Hematopoietic multipotent progenitor cell treated with erythropoietin and hydrocortisone succinate and interleukin-3 and kit ligand, for 17 days (in vitro differentiated cells): ENCODE results near the gene THSD4.
"Not testable (repeated sequence)": the region's sequence is repeated elsewhere in the genome, so short reads cannot be mapped to it uniquely, and the experiment has no call there.

Experiments
- DNase-seq: peaks from one replicate; pipeline ENCODE4 v3.0.0-alpha.2; 2015; ENCODE audit warnings: low spot score

The THSD4 gene

DNA sequence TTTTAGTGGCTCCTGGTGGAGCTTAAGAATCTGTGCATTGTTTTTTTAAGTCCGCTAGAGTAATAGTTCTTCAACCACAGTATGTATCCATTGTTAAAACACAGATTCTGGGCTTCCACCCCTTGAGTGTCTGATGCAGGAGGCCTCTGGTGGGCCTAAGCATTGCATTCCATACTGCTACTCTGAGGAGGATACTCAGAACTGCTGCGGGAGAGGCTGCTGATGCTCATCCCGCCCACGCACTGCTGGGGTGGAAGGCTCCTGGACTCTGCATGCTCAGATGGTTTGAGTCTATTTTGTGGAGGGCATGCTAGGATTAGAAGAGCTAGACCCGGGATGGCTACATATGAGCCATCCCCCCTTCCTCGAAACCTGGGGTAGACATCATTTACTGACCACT lies 74.4 kb downstream of the THSD4 start:
- DNase-seq, result no peak

DNA sequence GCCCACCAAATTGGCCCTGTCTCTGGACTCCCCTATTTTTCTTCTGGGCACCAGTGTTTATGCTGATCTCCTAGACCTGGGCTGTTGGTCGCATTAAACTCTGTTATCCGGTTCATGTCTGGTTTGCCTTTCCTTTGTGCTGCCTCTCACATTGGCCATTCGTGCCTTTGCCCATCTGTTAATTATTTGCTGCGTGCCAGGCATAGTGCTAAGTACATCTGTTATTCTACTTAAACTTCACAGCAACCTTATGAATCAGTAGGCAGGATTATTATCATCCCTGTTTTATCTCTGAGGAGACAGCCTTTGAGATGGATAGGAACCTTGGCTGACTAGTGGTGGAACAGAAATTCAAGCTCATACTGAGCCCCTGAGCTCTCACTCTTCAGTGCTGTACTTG lies 76.0 kb downstream of the THSD4 start:
- no peak for DNase-seq

- DNase-seq, result no peak
Observed at GRCh38 chr15:71192816-71193215, 77.5 kb downstream of the THSD4 start.

GRCh38 chr15:71194286-71194685 lies 79.0 kb downstream of the THSD4 start:
- DNase-seq, result no peak

DNA sequence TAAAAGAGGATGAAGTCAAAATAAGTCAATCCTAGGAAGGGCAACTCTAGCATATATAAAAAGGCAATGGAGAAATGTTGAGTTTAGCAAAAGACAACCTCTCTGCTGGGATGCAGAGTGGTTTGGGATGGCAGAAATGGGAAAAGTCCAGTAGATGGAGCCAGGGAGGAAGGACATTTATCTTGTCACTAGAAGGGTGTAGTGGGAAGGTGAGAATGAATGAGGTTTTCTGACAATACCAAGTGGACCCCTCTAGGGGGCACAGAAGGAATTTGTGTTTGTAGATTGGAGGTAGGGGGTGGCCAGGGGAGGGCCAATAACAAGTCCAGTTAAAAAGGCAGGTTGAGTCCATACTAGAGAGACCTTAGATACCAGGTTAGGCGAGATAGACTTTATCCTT lies 80.0 kb downstream of the THSD4 start:
- DNase-seq, result no peak

GRCh38 chr15:71197620-71198019 lies 82.3 kb downstream of the THSD4 start:
- no peak for DNase-seq

GRCh38 chr15:71198846-71199245 lies 83.6 kb downstream of the THSD4 start:
- no peak for DNase-seq

DNA sequence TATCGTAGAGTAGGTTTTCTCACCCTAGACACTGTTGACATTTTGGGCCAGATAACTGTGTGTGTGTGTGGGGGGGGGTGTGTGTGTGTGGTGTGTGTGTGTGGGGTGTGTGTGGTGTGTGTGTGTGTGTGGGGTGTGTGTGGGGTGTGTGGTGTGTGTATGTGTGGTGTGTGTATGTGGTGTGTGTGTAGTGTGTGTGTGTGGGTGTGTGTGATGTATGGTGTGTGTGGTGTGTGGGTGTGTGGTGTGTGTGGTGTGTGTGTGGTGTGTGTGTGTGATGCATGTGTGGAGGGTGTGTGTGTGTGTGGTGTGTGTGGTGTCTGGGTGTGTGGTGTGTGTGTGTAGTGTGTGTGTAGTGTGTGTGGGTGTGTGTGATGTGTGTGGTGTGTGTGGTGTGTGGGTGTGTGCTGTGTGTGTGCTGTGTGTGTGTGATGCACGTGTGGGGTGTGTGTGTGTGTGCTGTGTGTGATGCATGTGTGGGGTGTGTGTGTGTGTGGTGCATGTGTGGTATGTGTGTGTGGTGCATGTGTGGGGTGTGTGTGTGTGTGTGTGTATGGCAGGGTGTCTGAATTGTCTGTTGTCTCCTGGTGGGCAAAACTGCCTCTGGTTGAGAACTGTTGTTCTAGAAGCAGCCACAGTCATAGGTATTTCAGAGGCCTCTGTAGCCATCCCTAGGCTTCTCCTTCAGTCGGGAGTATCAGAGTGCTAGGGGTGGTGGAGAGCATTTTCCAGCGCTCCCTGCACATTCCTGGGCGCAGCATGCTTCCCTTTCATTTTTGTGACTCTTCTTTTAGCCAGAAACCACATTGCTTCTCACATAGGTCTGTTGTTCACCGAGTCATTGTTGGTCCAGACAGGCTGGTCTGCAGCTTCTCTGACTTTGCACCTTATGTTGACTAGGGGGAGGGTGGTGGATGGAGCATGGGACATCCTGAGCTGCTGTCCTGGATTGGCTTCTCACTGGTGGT lies 84.4 kb downstream of the THSD4 start:
- DNase-seq, result no peak

- DNase-seq, result no peak
Observed at GRCh38 chr15:71201477-71201876, 86.2 kb downstream of the THSD4 start.

DNA sequence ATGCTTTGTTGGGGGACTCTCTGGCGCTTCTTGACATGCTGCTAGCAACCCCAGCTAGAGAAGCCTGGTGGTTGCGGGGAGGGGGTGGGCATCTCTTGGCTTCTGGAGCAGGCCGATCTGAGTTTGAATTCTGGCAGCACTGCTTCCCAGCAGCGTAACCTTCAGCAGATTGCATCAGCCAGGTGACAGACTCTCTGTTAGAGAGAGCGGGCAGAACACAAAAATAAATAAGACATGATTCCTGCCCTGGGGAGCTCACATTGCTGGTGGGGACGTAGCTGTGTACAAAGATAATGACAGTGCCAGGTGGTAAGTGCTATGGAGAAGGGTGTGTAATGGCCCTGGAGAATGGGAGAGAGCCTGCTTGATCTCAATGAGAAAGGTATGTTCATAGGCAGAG lies 87.4 kb downstream of the THSD4 start:
- DNase-seq, result no peak

- DNase-seq, result no peak
Observed at GRCh38 chr15:71203586-71204474, 88.6 kb downstream of the THSD4 start.

GRCh38 chr15:71207141-71207540 lies 91.9 kb downstream of the THSD4 start:
- no peak for DNase-seq

DNA sequence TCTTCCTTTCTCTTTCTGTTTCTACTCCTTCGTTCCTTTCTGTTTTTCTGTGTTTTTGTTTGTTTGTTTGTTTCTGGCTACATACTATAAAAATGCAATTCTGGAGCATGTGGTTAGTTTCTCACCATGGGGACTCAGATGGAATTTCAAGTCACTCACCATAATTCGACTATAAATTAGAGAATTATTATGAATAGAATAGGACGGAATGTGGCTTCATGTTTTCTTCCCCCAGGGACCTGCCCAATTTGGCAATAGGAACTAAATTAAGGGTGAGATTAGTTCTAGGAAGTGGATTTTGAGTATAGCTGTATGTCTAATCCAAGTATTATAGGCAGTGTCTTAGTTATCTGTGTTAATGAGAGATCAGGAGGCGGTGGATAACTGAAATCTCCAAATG lies 96.9 kb downstream of the THSD4 start:
- no peak for DNase-seq

DNA sequence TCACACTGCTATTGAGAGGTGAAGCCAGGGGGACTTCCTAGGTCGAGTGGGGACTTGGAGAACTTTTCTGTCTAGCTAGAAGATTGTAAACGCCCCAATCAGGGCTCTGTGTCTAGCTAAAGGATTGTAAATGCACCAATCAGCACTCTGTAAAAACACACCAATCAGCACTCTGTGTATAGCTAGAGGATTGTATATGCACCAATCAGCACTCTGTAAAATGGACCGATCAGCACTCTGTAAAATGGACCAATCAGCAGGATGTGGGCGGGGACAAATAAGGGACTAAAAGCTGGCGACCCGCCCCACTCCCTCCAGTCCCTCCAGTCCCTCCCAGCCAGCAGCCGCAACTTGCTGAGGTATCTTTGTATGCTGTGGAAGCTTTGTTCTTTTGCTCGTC lies 98.7 kb downstream of the THSD4 start:
- DNase-seq, result not testable (repeated sequence)

GRCh38 chr15:71215126-71215894 lies 100.0 kb downstream of the THSD4 start:
- no peak for DNase-seq

- DNase-seq, result no peak
Observed at GRCh38 chr15:71218272-71218805, 103.1 kb downstream of the THSD4 start.

DNA sequence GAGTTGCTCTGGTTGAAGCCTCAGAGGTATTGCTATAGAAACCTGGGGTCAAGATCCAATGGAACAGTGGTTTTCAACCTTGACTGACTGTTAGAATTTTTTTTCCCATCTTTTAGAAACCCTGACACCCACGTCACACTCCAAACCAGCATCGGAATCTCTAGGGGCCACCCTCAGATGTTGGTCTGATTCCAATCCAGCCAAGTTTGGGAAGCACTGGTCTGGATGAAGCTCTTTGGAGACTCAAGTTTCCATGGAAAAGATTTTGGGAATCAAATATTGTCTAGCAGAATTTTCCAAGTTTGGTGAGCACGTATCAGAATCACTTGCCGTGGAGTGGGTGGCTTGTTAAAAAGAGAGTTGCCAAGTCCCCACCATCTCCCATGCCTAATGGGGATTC lies 103.8 kb downstream of the THSD4 start:
- DNase-seq, result no peak

DNA sequence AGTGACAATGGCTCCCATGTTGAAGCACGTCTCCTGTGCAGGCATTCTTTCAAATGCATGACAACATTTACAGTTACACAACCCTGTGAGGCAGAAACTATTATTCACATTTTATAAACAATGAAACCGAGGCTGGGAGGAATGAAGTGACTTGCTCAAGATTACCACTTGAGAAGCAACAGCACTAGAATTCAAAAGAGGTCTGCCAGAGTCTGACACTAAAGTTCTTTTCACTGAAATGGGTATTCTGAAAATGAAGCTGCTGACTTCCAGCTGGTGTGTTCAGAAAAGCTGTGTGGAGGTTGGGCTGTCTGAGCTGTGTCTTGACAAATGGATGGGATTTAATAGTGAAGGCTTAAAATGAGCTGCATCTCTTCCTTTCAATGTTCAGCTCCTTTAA lies 104.4 kb downstream of the THSD4 start:
- no peak for DNase-seq

- DNase-seq, result no peak
Observed at GRCh38 chr15:71220828-71221227, 105.6 kb downstream of the THSD4 start.

DNA sequence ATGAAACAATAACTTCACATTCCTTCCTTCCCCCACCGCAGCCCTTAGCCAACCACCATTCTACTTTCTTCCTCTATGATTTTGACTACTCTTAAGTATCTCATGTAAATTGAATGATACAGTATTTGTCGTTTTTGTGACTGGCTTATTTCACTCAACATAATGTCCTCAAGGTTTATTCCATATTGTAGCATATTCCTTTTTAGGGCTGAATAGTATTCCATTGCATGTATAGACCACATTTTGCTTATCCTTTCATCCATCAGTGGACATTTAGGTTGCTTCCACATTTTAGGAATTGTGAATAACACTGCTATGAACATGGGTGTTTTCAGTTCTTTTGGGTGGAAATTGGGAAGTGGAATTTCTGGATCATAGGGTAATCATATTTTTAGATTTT lies 106.1 kb downstream of the THSD4 start:
- no peak for DNase-seq

DNA sequence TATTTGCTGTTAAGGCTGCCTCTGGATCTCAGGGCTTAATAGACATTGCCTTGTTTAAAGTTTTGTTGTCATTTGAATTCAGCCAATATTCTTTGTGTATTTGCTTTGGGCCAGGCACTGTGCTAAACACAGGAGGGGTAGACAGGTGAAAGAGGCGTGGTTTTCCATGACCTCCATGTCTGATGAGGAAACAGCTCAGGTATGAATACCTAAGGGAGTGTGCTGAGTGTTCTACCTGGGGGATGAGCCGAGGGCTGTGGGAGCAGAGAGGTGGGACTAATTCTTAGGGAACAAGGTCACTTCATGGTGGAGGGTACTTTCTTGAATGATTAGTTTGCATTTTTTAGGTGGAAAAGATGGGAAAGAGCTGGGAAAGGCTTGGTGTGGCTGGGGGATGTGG lies 108.2 kb downstream of the THSD4 start:
- no peak for DNase-seq

DNA sequence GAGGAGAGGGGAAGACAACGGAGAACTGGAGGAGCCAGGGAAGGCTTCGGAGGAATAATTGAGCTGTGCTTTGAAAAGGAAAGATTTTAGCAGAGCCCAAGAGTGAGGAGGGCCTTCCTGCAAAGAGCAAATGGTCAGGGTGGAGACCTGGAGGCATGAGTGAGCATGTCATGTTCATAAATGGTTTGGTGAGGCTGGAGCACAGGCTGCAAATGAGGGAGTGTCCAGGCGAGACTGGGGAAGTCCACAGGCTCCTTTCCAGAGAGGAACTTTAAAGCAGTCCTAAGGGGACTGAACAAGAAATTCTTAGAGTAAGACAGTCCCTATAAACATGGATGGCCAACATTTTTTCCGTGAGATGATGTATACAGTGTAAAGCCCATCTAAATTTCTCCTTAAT lies 108.8 kb downstream of the THSD4 start:
- DNase-seq, result no peak
